IMR-90 (cell line): ENCODE data around the gene CNIH2. TPM values are rescaled to one million over a fixed set of nuclear protein-coding genes. Genes with fewer than 3 reads are reported as not detected.

ENCODE experiments used
- ATAC-seq: fragments of 200-7000 bp; cut with Tn5 transposase; 2 replicates; pipeline ENCODE4 v1.9.1; 2020; ENCODE audit warnings: low read depth, mild to moderate bottlenecking, moderate library complexity
- BruUV-seq: library from RNA; stranded (reverse); fragments of 400-500 nt; replicated peaks from 2 replicates; lab custom pipeline; 2021; lab: Mats Ljungman, UMichigan
- CTCF ChIA-PET: fragments of 300-600 bp; formaldehyde crosslinking; extraction: SDS; loops from one replicate; lab custom pipeline; 2021; ENCODE audit warnings: antibody characterized with exemption; lab: Yijun Ruan, JAX
- POLR2A ChIA-PET: fragments of 300-600 bp; sonication (Branson Sonifier 250); formaldehyde crosslinking; loops from one replicate; lab custom pipeline; 2022; ENCODE audit warnings: antibody characterized with exemption; ENCODE audit not compliant: unreplicated experiment; lab: Charles Lee
- DNase-seq: peaks from one replicate; pipeline ENCODE4 v3.0.0; 2013
- H2AFZ ChIP-seq: replicated peaks from 2 replicates; pipeline ENCODE3; 2013; ENCODE audit warnings: low read length, mild to moderate bottlenecking; ENCODE audit not compliant: poor library complexity
- H2AK5ac ChIP-seq: 2 replicates; pipeline ENCODE4 v1.6.1; 2013; ENCODE audit warnings: low read depth, low read length, inconsistent platforms
- H2AK9ac ChIP-seq: replicated peaks from 2 replicates; pipeline ENCODE3; 2013; ENCODE audit warnings: mild to moderate bottlenecking, low read depth, low read length, moderate library complexity; ENCODE audit not compliant: poor library complexity
- H2BK120ac ChIP-seq: 2 replicates; pipeline ENCODE4 v1.6.1; 2013; ENCODE audit warnings: low read depth, low read length, inconsistent platforms
- H2BK15ac ChIP-seq: 3 replicates; pipeline ENCODE4 v1.6.1; 2013; ENCODE audit warnings: low read depth, low read length, inconsistent platforms
- H2BK20ac ChIP-seq: 2 replicates; pipeline ENCODE4 v1.6.1; 2013; ENCODE audit warnings: low read depth, mild to moderate bottlenecking, inconsistent platforms, low read length, moderate library complexity
- H2BK5ac ChIP-seq: 2 replicates; pipeline ENCODE4 v1.6.1; 2013; ENCODE audit warnings: mild to moderate bottlenecking, low read depth, low read length, inconsistent platforms; ENCODE audit not compliant: poor library complexity, severe bottlenecking
- H3K14ac ChIP-seq: replicated peaks from 2 replicates; pipeline ENCODE4 v1.6.1; 2013; ENCODE audit warnings: low read depth, low read length, inconsistent platforms
- H3K18ac ChIP-seq: 2 replicates; pipeline ENCODE4 v1.6.1; 2013; ENCODE audit warnings: low read depth, low read length, control low read depth
- H3K23ac ChIP-seq: 2 replicates; pipeline ENCODE4 v1.6.1; 2013; ENCODE audit warnings: low read depth, low read length, inconsistent platforms
- H3K27ac ChIP-seq: 2 replicates; pipeline ENCODE4 v1.5.1; 2013; ENCODE audit warnings: mild to moderate bottlenecking, control low read depth, low read length; ENCODE audit not compliant: insufficient read depth
- H3K27me3 ChIP-seq: 2 replicates; pipeline ENCODE4 v1.6.1; 2013; ENCODE audit warnings: low read length; ENCODE audit not compliant: control insufficient read depth, insufficient read depth
- H3K36me3 ChIP-seq: 2 replicates; pipeline ENCODE4 v1.6.1; 2013; ENCODE audit warnings: low read length, mixed read lengths; ENCODE audit not compliant: control insufficient read depth, insufficient read depth
- H3K4ac ChIP-seq: 2 replicates; pipeline ENCODE4 v1.6.1; 2013; ENCODE audit warnings: low read depth, low read length, inconsistent platforms
- H3K4me1 ChIP-seq: 2 replicates; pipeline ENCODE4 v1.6.1; 2013; ENCODE audit warnings: low read length, mixed read lengths; ENCODE audit not compliant: control insufficient read depth, insufficient read depth
- H3K4me2 ChIP-seq: 2 replicates; pipeline ENCODE4 v1.6.1; 2013; ENCODE audit warnings: low read depth, mild to moderate bottlenecking, control low read depth, low read length, moderate library complexity
- H3K4me3 ChIP-seq: 2 replicates; pipeline ENCODE4 v1.5.1; 2013; ENCODE audit warnings: low read depth, mild to moderate bottlenecking, control low read depth, low read length, moderate library complexity; ENCODE audit not compliant: insufficient read depth
- H3K56ac ChIP-seq: 2 replicates; pipeline ENCODE4 v1.6.1; 2013; ENCODE audit warnings: low read length, inconsistent platforms; ENCODE audit not compliant: insufficient read depth; ENCODE audit errors: extremely low read depth
- H3K79me1 ChIP-seq, 2 experiments: 2 replicates each; pipeline ENCODE4 v1.6.1; 2013; ENCODE audit warnings: low read length in 2 of 2, inconsistent platforms in 1 of 2, low read depth in 1 of 2
- H3K9ac ChIP-seq: 2 replicates; pipeline ENCODE4 v1.6.1; 2013; ENCODE audit warnings: low read depth, low read length, control low read depth
- H3K9me1 ChIP-seq: 2 replicates; pipeline ENCODE4 v1.6.1; 2013; ENCODE audit warnings: low read length, inconsistent platforms; ENCODE audit not compliant: insufficient read depth
- H3K9me3 ChIP-seq: 2 replicates; pipeline ENCODE4 v1.6.1; 2013; ENCODE audit warnings: low read length; ENCODE audit not compliant: control insufficient read depth, insufficient read depth
- H4K20me1 ChIP-seq: 2 replicates; pipeline ENCODE4 v1.6.1; 2013; ENCODE audit warnings: low read length, inconsistent platforms; ENCODE audit not compliant: insufficient read depth
- H4K5ac ChIP-seq: 2 replicates; pipeline ENCODE4 v1.6.1; 2013; ENCODE audit warnings: mild to moderate bottlenecking, low read depth, low read length, control low read depth
- H4K8ac ChIP-seq, 2 experiments: 2 replicates each; pipeline ENCODE4 v1.6.1; 2013; ENCODE audit warnings: low read depth in 2 of 2, low read length in 2 of 2, control low read depth in 1 of 2, inconsistent platforms in 1 of 2
- H4K91ac ChIP-seq: 2 replicates; pipeline ENCODE4 v1.6.1; 2013; ENCODE audit warnings: low read depth, low read length, inconsistent platforms; ENCODE audit not compliant: insufficient read depth
- BHLHE40 ChIP-seq: fragments of 150-350 bp; IDR thresholded peaks from 2 replicates; pipeline ENCODE4 v1.6.1; 2016; ENCODE audit warnings: mild to moderate bottlenecking, low read depth, low read length
- CEBPB ChIP-seq: IDR thresholded peaks from 2 replicates; pipeline ENCODE4 v1.6.1; 2012; ENCODE audit warnings: low read depth, low read length, improper control_type of control experiment
- CHD1 ChIP-seq: IDR thresholded peaks from 2 replicates; pipeline ENCODE4 v1.6.1; 2012; ENCODE audit warnings: low read depth, low read length, improper control_type of control experiment
- CTCF ChIP-seq: conservative IDR thresholded peaks from 2 replicates; pipeline ENCODE4 v1.5.1; 2012; ENCODE audit warnings: mild to moderate bottlenecking, low read depth, low read length, improper control_type of control experiment
- ELK1 ChIP-seq: fragments of 150-350 bp; IDR thresholded peaks from 2 replicates; pipeline ENCODE4 v1.6.1; 2016; ENCODE audit warnings: low read depth, mild to moderate bottlenecking, low read length, moderate library complexity, borderline replicate concordance
- FOS ChIP-seq: fragments of 150-350 bp; IDR thresholded peaks from 2 replicates; pipeline ENCODE4 v1.6.1; 2016; ENCODE audit warnings: low read depth, low read length
- MAFK ChIP-seq: IDR thresholded peaks from 2 replicates; pipeline ENCODE4 v1.6.1; 2012; ENCODE audit warnings: low read depth, low read length, improper control_type of control experiment
- MAZ ChIP-seq: IDR thresholded peaks from 2 replicates; pipeline ENCODE4 v1.6.1; 2012; ENCODE audit warnings: low read depth, mild to moderate bottlenecking, low read length, improper control_type of control experiment, moderate library complexity, borderline replicate concordance
- MXI1 ChIP-seq: IDR thresholded peaks from 2 replicates; pipeline ENCODE4 v1.6.1; 2012; ENCODE audit warnings: low read depth, mild to moderate bottlenecking, low read length, moderate library complexity, borderline replicate concordance
- NFE2L2 ChIP-seq: fragments of 150-350 bp; IDR thresholded peaks from 2 replicates; pipeline ENCODE4 v1.6.1; 2016; ENCODE audit warnings: low read depth, mild to moderate bottlenecking, low read length
- POLR2A ChIP-seq: IDR thresholded peaks from 2 replicates; pipeline ENCODE4 v1.6.1; 2012; ENCODE audit warnings: mild to moderate bottlenecking, low read depth, low read length
- RAD21 ChIP-seq: IDR thresholded peaks from 2 replicates; pipeline ENCODE4 v1.6.1; 2012; ENCODE audit warnings: low read length, improper control_type of control experiment
- RCOR1 ChIP-seq: IDR thresholded peaks from 2 replicates; pipeline ENCODE4 v1.6.1; 2012; ENCODE audit warnings: mild to moderate bottlenecking, low read length, improper control_type of control experiment; ENCODE audit not compliant: insufficient replicate concordance
- RFX5 ChIP-seq: IDR thresholded peaks from 2 replicates; pipeline ENCODE4 v1.8.0; 2012; ENCODE audit warnings: low read depth, mild to moderate bottlenecking, low read length, moderate library complexity
- SMC3 ChIP-seq: fragments of 150-350 bp; IDR thresholded peaks from 2 replicates; pipeline ENCODE4 v1.6.1; 2016; ENCODE audit warnings: low read depth, mild to moderate bottlenecking, antibody characterized with exemption, low read length, moderate library complexity
- WGBS, 2 experiments: methylation state at CpG; one replicate each; pipeline versions ENCODE4 v1.1.5 to v1.1.7; 2013; ENCODE audit warnings: missing lambda C conversion rate in 2 of 2; ENCODE audit not compliant: insufficient read length in 1 of 2; ENCODE audit errors: extremely low coverage in 2 of 2; 5-methylcytosine and 5-hydroxymethylcytosine counted together
- dilution Hi-C: fragments of 300-500 bp; cut with HindIII; formaldehyde crosslinking; loops from one replicate; pipeline ENCODE4 v1.14.3; 2018; ENCODE audit warnings: low sequenced_read_pairs; ENCODE audit not compliant: unreplicated experiment
- in situ Hi-C: fragments of 300-500 bp; cut with MboI; formaldehyde crosslinking; loops from 3 replicates; pipeline ENCODE4 v1.14.3; 2019; ENCODE audit warnings: low sequenced_read_pairs, inconsistent platforms, mixed read lengths
- intact Hi-C: fragments of 100-400 bp; cut with micrococcal nuclease; formaldehyde crosslinking; loops from 2 replicates; pipeline ENCODE4 v1.10.0; 2022
- polyA plus RNA-seq, 3 experiments: library from polyadenylated mRNA; depleted of rRNA; stranded (reverse); fragments of >200 nt; gene quantifications; 2 replicates each; pipeline ENCODE4 v1.2.3, GENCODE V29; 2012; ENCODE audit warnings: low replicate concordance in 1 of 3
- total RNA-seq: library from RNA; depleted of rRNA; stranded (reverse); fragments of >200 nt; gene quantifications from 2 replicates; pipeline ENCODE4 v1.2.3, GENCODE V29; 2012
- TF ChIP-seq, protein P1 (sequence below): fragments of 150-350 bp; IDR thresholded peaks from 2 replicates; pipeline ENCODE4 v1.6.1; 2017; ENCODE audit warnings: mild to moderate bottlenecking, antibody characterized with exemption, low read length, low read depth

Gene CNIH2
- total and polyA plus RNA-seq, 2 of the 4 experiments (the other 2 are of a cell fraction), result 0.54 to 3.4 TPM

DNA sequence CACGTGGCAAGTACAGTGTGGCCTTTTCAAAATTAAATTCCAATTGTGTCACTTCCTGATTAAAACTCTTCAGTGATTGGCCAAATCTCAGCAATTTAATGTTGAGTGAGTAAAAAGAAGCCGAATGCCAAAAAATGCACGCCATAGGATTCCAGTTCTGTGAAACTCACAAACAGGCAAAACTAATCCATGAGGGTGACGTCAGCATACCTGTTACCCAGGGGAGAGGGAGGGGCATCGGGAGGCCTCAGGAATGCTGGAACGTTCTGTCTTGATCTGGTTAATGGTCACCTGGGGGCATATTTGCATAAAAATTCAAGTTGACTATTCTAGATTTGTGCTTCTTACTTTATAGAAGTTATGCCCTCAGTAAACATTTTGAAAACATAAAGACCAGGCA lies 49.5 kb upstream of the CNIH2 start:
- Histone ChIP-seq H3K4me2 (no peak overlapping the region), H3K4me1 (no peaks in the 10 kb centered on the region), H4K91ac (no peak overlapping the region), H3K9me1 (no peaks in the 10 kb centered on the region; the same call in 1 of the 2 replicates), H2BK20ac (no peak overlapping the region), H4K5ac (no peak overlapping the region), H3K36me3 (peaks cover 48% of the 10 kb centered on the region), H2BK120ac (no peak overlapping the region), H3K4me3 (no peak overlapping the region), H2BK5ac (no peak overlapping the region), H3K14ac (no peak overlapping the region), H3K18ac (no peak overlapping the region), H3K56ac (no peak overlapping the region), H4K8ac (no peak overlapping the region), H2AK9ac (no peak overlapping the region), H2AFZ (no peak overlapping the region), H3K79me1 (no peaks in the 10 kb centered on the region), H3K27ac (no peak overlapping the region), H2BK15ac (no peak overlapping the region), H3K23ac (no peak overlapping the region), H4K20me1 (no peaks in the 10 kb centered on the region), H3K4ac (no peak overlapping the region), H3K9me3 (no peaks in the 10 kb centered on the region), H3K27me3 (no peaks in the 10 kb centered on the region), H2AK5ac (no peak overlapping the region), H3K9ac (no peak overlapping the region)
- intact Hi-C loops, result no loop called here
- in situ Hi-C loops, result no loop called here
- POLR2A ChIA-PET, result no interaction called here
- TF ChIP-seq, protein P1, sequence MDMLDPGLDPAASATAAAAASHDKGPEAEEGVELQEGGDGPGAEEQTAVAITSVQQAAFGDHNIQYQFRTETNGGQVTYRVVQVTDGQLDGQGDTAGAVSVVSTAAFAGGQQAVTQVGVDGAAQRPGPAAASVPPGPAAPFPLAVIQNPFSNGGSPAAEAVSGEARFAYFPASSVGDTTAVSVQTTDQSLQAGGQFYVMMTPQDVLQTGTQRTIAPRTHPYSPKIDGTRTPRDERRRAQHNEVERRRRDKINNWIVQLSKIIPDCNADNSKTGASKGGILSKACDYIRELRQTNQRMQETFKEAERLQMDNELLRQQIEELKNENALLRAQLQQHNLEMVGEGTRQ, result no peak
- no peak for TF ChIP-seq CTCF
- TF ChIP-seq FOS, result no peak
- no peak for TF ChIP-seq CHD1
- TF ChIP-seq ELK1, result no peak
- TF ChIP-seq CEBPB, result no peak
- no peak for TF ChIP-seq NFE2L2
- no peak for TF ChIP-seq BHLHE40
- no peak for TF ChIP-seq RFX5
- no peak for TF ChIP-seq RAD21
- TF ChIP-seq POLR2A, result no peak
- no peak for TF ChIP-seq SMC3
- no peak for TF ChIP-seq RCOR1
- TF ChIP-seq MAFK, result no peak
- no peak for TF ChIP-seq MXI1
- TF ChIP-seq MAZ, result no peak
- CTCF ChIA-PET, result no interaction called here
- dilution Hi-C loops, result no loop called here
- DNase-seq (no peak), ATAC-seq (no peak)
- no CpG with 5 or more reads among the region's 6 CpGs for WGBS, 2 experiments
- BruUV-seq, result no TSS peak
